KMS-11 (cell line): Measurements from ENCODE around the gene AUTS2.

Experiments used
- H2AFZ ChIP-seq: fragments of 200-600 bp; sonication (generic); 2 replicates; pipeline ENCODE4 v1.6.1; 2016; ENCODE audit warnings: antibody characterized with exemption, mixed run types, low read depth
- H3K27ac ChIP-seq: fragments of 200-600 bp; sonication (generic); 2 replicates; pipeline ENCODE4 v1.6.1; 2016; ENCODE audit warnings: mild to moderate bottlenecking, mixed run types
- H3K27me3 ChIP-seq: fragments of 200-600 bp; sonication (generic); 2 replicates; pipeline ENCODE4 v1.6.1; 2017; ENCODE audit warnings: mild to moderate bottlenecking, low read depth, mixed run types, moderate library complexity; ENCODE audit not compliant: insufficient read depth
- H3K36me3 ChIP-seq: fragments of 200-600 bp; sonication (generic); 2 replicates; pipeline ENCODE4 v1.6.1; 2017; ENCODE audit warnings: mild to moderate bottlenecking, mixed run types; ENCODE audit not compliant: insufficient read depth
- H3K4me1 ChIP-seq: fragments of 200-600 bp; sonication (generic); 2 replicates; pipeline ENCODE4 v1.6.1; 2016; ENCODE audit warnings: mild to moderate bottlenecking, low read depth, mixed run types; ENCODE audit not compliant: poor library complexity, severe bottlenecking
- H3K4me2 ChIP-seq: fragments of 200-600 bp; sonication (generic); 2 replicates; pipeline ENCODE4 v1.7.0; 2016; ENCODE audit warnings: mild to moderate bottlenecking, mixed run types
- H3K4me3 ChIP-seq: fragments of 200-600 bp; sonication (generic); IDR thresholded peaks from 2 replicates; pipeline ENCODE4 v1.6.1; 2017; ENCODE audit warnings: low read depth, low read length, mixed read lengths; ENCODE audit not compliant: insufficient read depth
- H3K79me2 ChIP-seq: fragments of 200-600 bp; sonication (generic); 2 replicates; pipeline ENCODE4 v1.6.1; 2016; ENCODE audit warnings: low read depth, mixed run types; ENCODE audit not compliant: insufficient read depth
- H3K9ac ChIP-seq: fragments of 200-600 bp; sonication (generic); 2 replicates; pipeline ENCODE4 v1.6.1; 2016; ENCODE audit warnings: mild to moderate bottlenecking, mixed run types
- H4K20me1 ChIP-seq: fragments of 200-600 bp; sonication (generic); 2 replicates; pipeline ENCODE4 v1.6.1; 2016; ENCODE audit warnings: mild to moderate bottlenecking, mixed run types; ENCODE audit not compliant: insufficient read depth
- TF ChIP-seq, protein P1 (sequence below): fragments of 200-600 bp; sonication (generic); conservative IDR thresholded peaks from 2 replicates; pipeline ENCODE4 v1.6.1; 2017; ENCODE audit warnings: low read depth, mild to moderate bottlenecking, antibody characterized with exemption, low read length, moderate library complexity, mixed read lengths

Gene AUTS2

GRCh38 chr7:70837589-70837988 is 1239.3 kb downstream of the AUTS2 start:
- H2AFZ ChIP-seq: no peak overlapping the region
- TF ChIP-seq, protein P1, sequence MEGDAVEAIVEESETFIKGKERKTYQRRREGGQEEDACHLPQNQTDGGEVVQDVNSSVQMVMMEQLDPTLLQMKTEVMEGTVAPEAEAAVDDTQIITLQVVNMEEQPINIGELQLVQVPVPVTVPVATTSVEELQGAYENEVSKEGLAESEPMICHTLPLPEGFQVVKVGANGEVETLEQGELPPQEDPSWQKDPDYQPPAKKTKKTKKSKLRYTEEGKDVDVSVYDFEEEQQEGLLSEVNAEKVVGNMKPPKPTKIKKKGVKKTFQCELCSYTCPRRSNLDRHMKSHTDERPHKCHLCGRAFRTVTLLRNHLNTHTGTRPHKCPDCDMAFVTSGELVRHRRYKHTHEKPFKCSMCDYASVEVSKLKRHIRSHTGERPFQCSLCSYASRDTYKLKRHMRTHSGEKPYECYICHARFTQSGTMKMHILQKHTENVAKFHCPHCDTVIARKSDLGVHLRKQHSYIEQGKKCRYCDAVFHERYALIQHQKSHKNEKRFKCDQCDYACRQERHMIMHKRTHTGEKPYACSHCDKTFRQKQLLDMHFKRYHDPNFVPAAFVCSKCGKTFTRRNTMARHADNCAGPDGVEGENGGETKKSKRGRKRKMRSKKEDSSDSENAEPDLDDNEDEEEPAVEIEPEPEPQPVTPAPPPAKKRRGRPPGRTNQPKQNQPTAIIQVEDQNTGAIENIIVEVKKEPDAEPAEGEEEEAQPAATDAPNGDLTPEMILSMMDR: no peak

DNA sequence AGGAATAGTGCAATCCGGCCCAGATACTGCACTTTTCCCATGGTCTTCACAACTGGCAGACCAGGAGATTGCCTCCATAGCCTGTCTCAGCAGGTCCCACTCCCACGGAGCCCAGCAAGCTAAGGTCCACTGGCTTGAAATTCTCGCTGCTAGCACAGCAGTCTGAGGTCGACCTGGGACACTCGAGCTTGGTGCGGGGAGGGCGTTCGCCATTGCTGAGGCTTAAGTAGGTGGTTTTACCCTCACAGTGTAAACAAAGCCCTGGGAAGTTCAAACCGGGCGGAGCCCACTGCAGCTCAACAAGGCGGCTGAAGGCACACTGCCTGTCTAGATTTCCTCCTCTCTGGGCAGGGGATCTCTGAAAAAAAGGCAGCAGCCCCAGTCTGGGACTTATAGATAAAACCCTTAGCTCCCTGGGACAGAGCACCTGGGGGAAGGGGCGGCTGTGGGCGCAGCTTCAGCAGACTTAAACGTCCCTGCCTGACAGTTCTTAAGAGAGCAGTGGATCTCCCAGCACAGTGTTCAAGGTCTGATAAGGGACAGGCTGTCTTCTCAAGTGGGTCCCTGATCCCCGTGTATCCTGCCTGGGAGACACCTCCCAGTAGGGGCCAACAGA is 1240.1 kb downstream of the AUTS2 start:
- H3K79me2 ChIP-seq: no peaks in the 10 kb centered on the region
- H3K27ac ChIP-seq: no peak overlapping the region
- H3K4me1 ChIP-seq: no peaks in the 10 kb centered on the region
- H3K9ac ChIP-seq: no peak overlapping the region
- H3K4me2 ChIP-seq: no peak overlapping the region
- TF ChIP-seq, protein P1: no peak
- no peaks in the 10 kb centered on the region for H3K27me3 ChIP-seq
- no peak overlapping the region for H3K4me3 ChIP-seq
- no peak overlapping the region for H2AFZ ChIP-seq
- H3K36me3 ChIP-seq: no peaks in the 10 kb centered on the region
- H4K20me1 ChIP-seq: no peaks in the 10 kb centered on the region

More at GRCh38 chr7:70837589-70837988, 1239.3 kb downstream of the AUTS2 start:
- H3K4me2 ChIP-seq: no peak overlapping the region
- no peak overlapping the region for H3K9ac ChIP-seq
- H3K36me3 ChIP-seq: no peaks in the 10 kb centered on the region
- H3K4me3 ChIP-seq: no peak overlapping the region
- H3K4me1 ChIP-seq: no peaks in the 10 kb centered on the region
- H3K27me3 ChIP-seq: no peaks in the 10 kb centered on the region
- H3K27ac ChIP-seq: no peak overlapping the region
- no peaks in the 10 kb centered on the region for H4K20me1 ChIP-seq
- no peaks in the 10 kb centered on the region for H3K79me2 ChIP-seq
